ENCODE measurements around the gene GRM7.
"Not testable (repeated sequence)": the region's sequence is repeated elsewhere in the genome, so short reads cannot be mapped to it uniquely, and the experiment has no call there.

The GRM7 gene

DNA sequence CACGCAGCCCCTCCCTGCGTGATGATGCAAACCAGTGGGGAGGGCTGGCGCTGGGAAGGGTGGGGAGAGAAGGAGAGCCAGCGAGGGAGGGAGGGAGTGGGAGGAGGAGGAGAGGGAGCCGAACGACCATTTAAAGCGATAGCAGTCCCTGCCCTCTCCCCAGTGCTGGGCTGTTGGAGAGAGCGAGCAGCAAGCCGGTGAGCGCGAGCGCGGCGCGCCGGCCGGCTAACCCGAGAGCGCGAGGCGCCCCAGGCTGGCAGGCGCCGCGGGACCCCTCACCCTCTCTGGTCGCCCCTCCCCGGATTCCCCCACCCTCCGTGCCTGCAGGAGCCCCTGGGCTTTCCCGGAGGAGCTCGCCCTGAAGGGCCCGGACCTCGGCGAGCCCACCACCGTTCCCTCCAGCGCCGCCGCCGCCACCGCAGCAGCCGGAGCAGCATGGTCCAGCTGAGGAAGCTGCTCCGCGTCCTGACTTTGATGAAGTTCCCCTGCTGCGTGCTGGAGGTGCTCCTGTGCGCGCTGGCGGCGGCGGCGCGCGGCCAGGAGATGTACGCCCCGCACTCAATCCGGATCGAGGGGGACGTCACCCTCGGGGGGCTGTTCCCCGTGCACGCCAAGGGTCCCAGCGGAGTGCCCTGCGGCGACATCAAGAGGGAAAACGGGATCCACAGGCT, at the start of gene GRM7:
TSS of gene GRM7 (plus strand) at position 162 of the 671 bp plus-strand sequence.
- DNase-seq = peak; percentile 61

DNA sequence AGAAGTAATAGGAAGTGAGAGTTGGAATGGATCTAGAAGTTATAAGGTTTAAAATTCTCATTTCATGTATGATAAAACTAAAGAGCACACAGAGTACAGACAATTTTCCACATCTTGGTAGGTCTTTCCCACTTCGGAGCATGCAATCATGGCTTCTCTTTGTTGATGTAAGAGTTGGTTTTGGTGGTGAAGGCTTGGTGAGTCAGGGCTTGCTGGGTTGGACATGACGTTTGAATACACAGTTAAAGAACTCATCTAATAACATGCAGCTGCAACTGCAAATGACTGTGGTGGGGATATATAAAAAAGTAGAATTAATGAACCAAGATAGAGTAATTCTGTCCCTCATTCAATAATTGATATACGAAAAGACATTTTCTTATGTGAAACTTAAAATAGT, 39.5 kb upstream of the GRM7 start:
- DNase-seq = no peak

- DNase-seq = no peak
Observed at GRCh38 chr3:6825524-6825923, 35.4 kb upstream of the GRM7 start.

DNA sequence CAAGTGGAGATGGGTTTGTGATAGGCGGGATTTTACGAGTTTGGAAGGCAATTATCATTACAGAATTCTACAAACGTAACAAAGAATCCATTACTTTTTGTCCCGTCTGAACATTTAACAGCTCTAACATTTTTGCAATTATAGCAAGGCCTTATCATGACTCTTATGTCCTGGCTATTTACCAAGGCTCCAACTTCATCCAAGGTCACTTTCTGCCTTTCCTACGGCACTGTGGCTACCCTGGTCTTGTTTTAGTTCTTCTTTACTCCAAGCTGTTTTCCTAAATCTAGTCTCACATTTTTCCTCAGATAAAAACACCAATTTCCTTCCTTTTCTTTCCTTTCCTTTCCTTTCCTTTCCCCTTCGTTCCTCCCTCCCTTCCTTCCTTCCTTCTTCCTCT, 33.5 kb upstream of the GRM7 start:
- DNase-seq = no peak

- no peak for DNase-seq
Observed at GRCh38 chr3:6844723-6845122, 16.2 kb upstream of the GRM7 start.

GRCh38 chr3:6854184-6854583, 6.7 kb upstream of the GRM7 start:
- DNase-seq = no peak

DNA sequence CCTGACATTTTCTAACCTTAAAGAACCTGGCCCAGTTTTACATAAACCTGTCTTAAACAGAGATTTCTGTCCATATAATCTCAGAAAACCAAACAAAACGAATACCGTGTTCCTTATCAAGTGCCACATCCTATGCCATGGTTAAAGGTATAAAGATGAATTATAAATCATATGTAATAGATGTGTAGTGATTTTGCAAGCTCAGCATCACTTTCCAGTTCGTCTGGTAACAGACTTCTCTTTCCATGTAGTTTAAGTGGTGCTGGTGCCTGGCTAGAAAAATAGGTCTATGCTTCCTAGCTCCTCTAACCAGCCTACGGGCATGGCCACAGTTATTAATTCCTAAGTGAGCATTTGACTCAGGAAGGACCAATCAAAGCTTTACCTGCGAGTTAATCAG, 3.4 kb upstream of the GRM7 start:
- no peak for DNase-seq

- no peak for DNase-seq
Observed at GRCh38 chr3:6860149-6860953, 564 bp upstream of the GRM7 start.

- DNase-seq = no peak
Observed at GRCh38 chr3:6861625-6862000, 698 bp downstream of the GRM7 start.

DNA sequence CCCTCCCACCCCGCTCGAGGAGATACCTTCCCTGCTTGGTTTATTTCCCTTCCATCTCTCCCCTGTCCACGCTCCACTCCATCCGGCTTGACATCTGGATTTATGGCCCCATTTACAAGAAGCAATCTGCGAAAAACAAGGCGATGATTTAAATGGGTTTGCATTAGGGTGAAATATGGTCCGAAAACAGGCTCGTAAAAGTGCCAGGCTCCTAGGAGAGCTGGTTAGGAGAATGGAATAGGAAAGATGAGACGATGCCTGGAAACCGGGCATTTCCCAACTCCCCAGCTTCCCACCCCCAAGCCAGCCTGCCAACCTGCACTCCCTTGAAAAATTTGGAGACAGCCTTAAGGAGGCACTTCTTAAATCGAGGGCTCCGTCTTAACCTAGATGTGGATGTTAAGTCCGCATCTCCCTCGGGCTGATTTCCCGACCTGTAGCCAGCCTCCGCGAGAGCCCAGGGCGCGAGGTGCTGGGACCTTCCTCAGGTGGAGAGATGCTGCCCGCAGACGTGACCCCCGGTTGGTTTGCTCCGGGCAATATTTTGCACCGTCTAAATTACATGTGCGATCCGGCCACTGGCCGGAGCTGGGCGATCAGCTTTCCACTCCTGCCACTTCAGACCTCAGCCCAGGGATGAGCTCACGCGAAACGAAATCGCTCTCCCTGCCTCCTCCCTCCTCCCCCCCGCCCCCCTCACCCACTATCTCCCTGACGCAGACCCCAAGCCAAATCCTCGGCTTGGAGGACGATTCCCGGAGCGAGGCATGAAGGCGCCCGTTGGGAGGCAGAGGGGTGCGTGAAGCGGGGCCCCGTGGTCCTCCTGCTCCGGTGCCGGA, 1.3 kb downstream of the GRM7 start:
- no peak for DNase-seq

- DNase-seq = no peak
Observed at GRCh38 chr3:6862880-6863195, 1.9 kb downstream of the GRM7 start.

- no peak for DNase-seq
Observed at GRCh38 chr3:6867269-6867668, 6.4 kb downstream of the GRM7 start.

- no peak for DNase-seq
Observed at GRCh38 chr3:6878731-6879130, 17.8 kb downstream of the GRM7 start.

- DNase-seq = no peak
Observed at GRCh38 chr3:6912240-6912639, 51.3 kb downstream of the GRM7 start.

DNA sequence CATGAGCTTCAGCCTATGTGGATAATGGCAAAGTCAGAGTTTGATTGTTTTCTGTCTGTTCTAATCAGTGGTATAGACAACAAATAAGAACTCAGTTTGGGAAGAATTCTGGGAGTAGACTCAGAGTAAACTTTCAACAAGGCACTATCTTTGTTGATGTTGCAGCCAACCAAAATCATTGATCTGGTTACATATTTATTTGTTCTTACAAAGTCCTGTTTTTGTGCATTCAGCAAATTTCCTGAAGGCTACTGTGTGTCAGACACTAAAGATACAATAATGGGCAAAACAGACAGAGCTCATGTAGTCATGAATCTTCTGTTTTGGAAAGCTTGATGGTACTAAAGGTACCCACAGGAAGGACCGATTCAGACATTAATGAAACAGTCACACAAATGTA, 55.0 kb downstream of the GRM7 start:
- DNase-seq = no peak

- DNase-seq = no peak
Observed at GRCh38 chr3:6921066-6921465, 60.2 kb downstream of the GRM7 start.

DNA sequence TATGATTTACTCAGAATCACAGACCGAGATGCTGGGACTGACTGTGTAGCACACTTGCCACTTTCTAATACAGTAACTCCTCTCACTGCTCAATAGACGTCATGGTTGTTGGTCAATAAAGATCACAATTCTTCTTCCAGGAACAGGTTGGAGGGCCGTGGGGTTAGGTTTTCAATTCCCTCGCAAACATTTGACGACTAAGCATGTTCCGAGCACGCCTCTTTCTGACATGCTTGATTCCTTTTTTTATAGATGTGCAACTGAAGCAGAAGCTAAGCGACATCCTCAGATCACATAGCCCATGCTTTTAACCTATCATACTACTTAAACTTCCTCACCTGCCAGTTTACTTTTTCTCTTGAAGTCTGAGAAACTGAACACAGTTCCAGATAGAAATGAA, 61.0 kb downstream of the GRM7 start:
- no peak for DNase-seq

GRCh38 chr3:6928064-6928463, 67.1 kb downstream of the GRM7 start:
- no peak for DNase-seq

DNA sequence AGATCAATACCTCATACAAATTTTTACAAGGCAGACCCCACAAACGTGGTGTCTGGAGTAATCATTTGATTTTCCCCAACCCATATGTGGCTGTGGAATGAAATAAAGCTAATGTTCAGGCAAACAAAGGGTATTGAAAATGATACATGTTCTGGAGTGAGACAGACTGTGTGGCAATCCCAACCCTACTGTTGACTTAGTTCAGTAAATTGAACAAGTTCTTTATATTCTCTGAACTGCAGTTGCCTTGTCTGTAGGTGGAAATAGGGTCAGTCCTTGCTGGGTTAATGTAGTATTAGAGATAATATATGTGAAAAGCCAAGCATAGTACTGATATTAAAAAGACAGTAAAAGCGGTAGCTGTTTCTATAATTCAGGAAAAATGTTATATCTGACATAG, 69.0 kb downstream of the GRM7 start:
- DNase-seq = no peak

DNA sequence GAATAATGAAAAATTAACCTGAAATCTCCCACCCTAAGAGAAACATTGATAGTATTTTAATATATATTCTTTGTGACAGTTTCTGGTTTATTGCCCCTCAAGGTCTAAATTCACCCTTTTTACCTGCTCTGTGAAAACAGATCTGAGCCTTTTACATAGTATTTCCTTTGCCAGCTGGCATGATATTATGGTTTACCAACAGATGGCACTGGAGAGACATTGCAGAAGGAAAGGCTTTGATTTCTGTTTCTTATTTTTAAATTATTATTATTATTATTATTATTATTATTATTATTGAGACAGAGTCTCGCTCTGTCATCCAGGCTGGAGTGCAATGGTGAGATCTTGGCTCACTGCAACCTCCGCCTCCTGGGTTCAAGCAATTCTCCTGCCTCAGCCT, 74.5 kb downstream of the GRM7 start:
- not testable (repeated sequence) for DNase-seq

- DNase-seq = no peak
Observed at GRCh38 chr3:6935970-6936369, 75.1 kb downstream of the GRM7 start.

DNA sequence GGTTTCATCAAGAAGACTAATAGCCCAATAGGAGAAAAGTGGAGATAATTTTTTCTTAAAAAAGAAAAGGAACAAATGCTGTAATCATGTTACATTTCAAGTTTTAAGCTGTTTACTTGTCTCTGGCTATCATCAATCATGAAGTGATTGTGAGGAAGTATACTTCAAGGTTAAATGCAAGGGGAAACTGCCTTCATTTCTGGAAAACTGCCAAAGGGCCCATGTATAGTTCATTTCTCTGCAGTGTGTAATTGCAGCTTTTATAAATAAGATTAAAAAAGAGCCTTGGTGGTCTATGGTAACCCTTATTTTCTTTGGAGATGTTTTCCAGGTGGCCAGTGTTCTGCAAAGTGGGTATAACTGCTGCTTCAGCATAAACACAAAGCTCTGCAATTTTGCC, 101.9 kb downstream of the GRM7 start:
- DNase-seq = no peak

- no peak for DNase-seq
Observed at GRCh38 chr3:6965881-6966280, 105.0 kb downstream of the GRM7 start.

DNA sequence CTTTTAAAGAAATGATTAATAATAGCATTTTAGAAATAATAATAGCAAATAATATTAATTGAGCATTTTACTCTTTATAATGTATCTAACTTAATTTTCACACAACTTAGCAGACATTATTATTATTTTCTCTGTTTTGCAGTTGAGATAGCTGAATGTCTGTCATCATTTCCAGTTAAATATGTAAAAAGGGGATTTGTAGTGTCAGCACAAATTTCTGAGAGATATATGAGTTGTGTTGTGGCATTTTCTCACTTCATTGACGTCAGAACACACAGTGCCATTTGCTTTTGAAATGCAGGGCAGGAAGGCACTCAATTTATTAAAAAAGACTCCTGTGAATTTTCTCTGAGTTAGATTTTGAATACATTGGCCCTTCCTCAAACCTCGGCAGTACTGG, 111.0 kb downstream of the GRM7 start:
- no peak for DNase-seq
